ENCODE results near the gene IL4R. TPM values are rescaled to one million over a fixed set of nuclear protein-coding genes. Genes with fewer than 3 reads are reported as not detected.

Gene IL4R
- total and polyA plus RNA-seq, 10 of the 15 experiments (the other 5 are each of a cell fraction or from before 2014, with no cell fraction given): 2.6 to 70.4 (median 36.6) TPM

GRCh38 chr16:27293343-27293742 lies 20.4 kb upstream of the IL4R start:
- FAIRE-seq: no peak
- no peaks in the 10 kb centered on the region for H3K36me3 ChIP-seq (ENCODE audit: control insufficient read depth in 2 of 2, insufficient read depth in 2 of 2, low read length in 1 of 2)
- no peak overlapping the region for H3K4me2 ChIP-seq (ENCODE audit: control insufficient read depth, insufficient read depth)
- ChIA-PET POLR2A (no interaction called here), CTCF (no interaction called here), SMC1A (ENCODE audit: uncharacterized antibody, unreplicated experiment) (interaction anchor here (0.6 to 1.6 kb wide), 2 partner anchors 8 to 17 kb away, joined by 3 to 5 read pairs; no protein-coding TSS in a partner anchor), RAD21 (ENCODE audit: unreplicated experiment) (no interaction called here)
- 0 out of 4 replicates have a peak, but pooled peaks cover 0 to 3% of the 10 kb centered on the region in 2 experiments for H3K27me3 ChIP-seq (replicated peaks in 1 of 2; ENCODE audit: control insufficient read depth in 2 of 2, insufficient read depth in 2 of 2, low read length in 1 of 2)
- no peaks in the 10 kb centered on the region for H3K79me2 ChIP-seq (ENCODE audit: control insufficient read depth, insufficient read depth, low read length)
- H3K4me3 ChIP-seq: no peak overlapping the region
- in situ Hi-C loops (cut with MboI) (no loop called here), intact Hi-C loops (cut with micrococcal nuclease; ENCODE audit: unreplicated experiment) (no loop called here)
- no peak for ATAC-seq
- no peaks in the 10 kb centered on the region for H3K4me1 ChIP-seq (ENCODE audit: control insufficient read depth, insufficient read depth, low read length)
- H2AFZ ChIP-seq (ENCODE audit: control insufficient read depth, low read depth, low read length): no peak overlapping the region
- TF ChIP-seq CHD2 (IDR thresholded peaks at IDR 0.05; ENCODE audit: borderline replicate concordance, low read depth, low read length) (no peak), RAD51 (IDR thresholded peaks at IDR 0.05) (no peak), POU2F2 (IDR thresholded peaks at IDR 0.05; ENCODE audit: borderline replicate concordance, low read depth, low read length) (no peak), NBN (IDR thresholded peaks at IDR 0.05) (no peak), PRDM15 (CRISPR knock-in tag; IDR thresholded peaks at IDR 0.05) (no peak), BCL11A (IDR thresholded peaks at IDR 0.05; ENCODE audit: low read depth, low read length) (no peak), RUNX3 (IDR thresholded peaks at IDR 0.05; ENCODE audit: low read length) (no peak), MYC (IDR thresholded peaks at IDR 0.05; ENCODE audit: insufficient read depth, insufficient read length, insufficient replicate concordance, low read length, severe bottlenecking) (no peak), STAT3 (IDR thresholded peaks at IDR 0.05; ENCODE audit: low read depth, low read length) (no peak), GABPA (IDR thresholded peaks at IDR 0.05; ENCODE audit: low read depth) (no peak), IRF4 (IDR thresholded peaks at IDR 0.05; ENCODE audit: low read depth, low read length) (no peak), SMAD5 (IDR thresholded peaks at IDR 0.05; ENCODE audit: low read depth) (no peak), DPF2 (IDR thresholded peaks at IDR 0.05) (no peak)
- H3K9ac ChIP-seq (ENCODE audit: control insufficient read depth, insufficient read depth, low read length): no peak overlapping the region
- no peaks in the 10 kb centered on the region for H3K9me3 ChIP-seq (replicated peaks; ENCODE audit: control insufficient read depth, insufficient read depth, low read length)
- H4K20me1 ChIP-seq (ENCODE audit: control insufficient read depth, insufficient read depth): no peaks in the 10 kb centered on the region
- H3K27ac ChIP-seq (ENCODE audit: control insufficient read depth, insufficient read depth): no peak overlapping the region
- 38% methylated on average over 5 of the region's 5 CpGs for WGBS (ENCODE audit: insufficient coverage, insufficient replicate concordance, low lambda C conversion rate, missing lambda C conversion rate)
- no TSS peak for BruUV-seq (replicated peaks)
- no peak for DNase-seq (ENCODE audit: low read depth, low spot score)
